K562 (cell line): ENCODE data around the gene GALR3. TPM values are rescaled to one million over a fixed set of nuclear protein-coding genes. Genes with fewer than 3 reads are reported as not detected.
A peak's percentile ranks its signal among the peaks of the same experiment; 100 is the strongest.

ENCODE experiments used
- ATAC-seq: fragments of 200-7000 bp; cut with Tn5 transposase; 3 replicates; pipeline ENCODE4 v1.9.1; 2020; ENCODE audit warnings: moderate library complexity
- BruUV-seq: library from RNA; stranded (reverse); fragments of 400-500 nt; replicated peaks from 2 replicates; lab custom pipeline; 2021; lab: Mats Ljungman, UMichigan
- CTCF ChIA-PET: fragments of 300-600 bp; formaldehyde crosslinking; extraction: SDS; loops from one replicate; lab custom pipeline; 2021; ENCODE audit warnings: low intra/inter-chr PET ratio; lab: Yijun Ruan, JAX
- POLR2A ChIA-PET: fragments of 300-600, 350-650 bp; sonication (Branson Sonifier 250); formaldehyde crosslinking; extraction: SDS; loops from one replicate; lab custom pipeline; 2021; ENCODE audit warnings: antibody characterized with exemption, inconsistent platforms; lab: Yijun Ruan, JAX
- DNase-seq, 4 experiments: peaks; one replicate each; pipeline versions ENCODE4 v3.0.0 to v3.0.0-alpha.2; 2011 to 2018; ENCODE audit warnings: low spot score in 3 of 4, mixed read lengths in 3 of 4; ENCODE audit errors: extremely low read depth in 1 of 4
- FAIRE-seq: peaks from 2 replicates; lab custom pipeline; 2011; peaks lifted over from hg19 to GRCh38; lab: Jason Lieb, UNC
- H2AFZ ChIP-seq: 2 replicates; pipeline ENCODE4 v1.6.0; 2011; ENCODE audit warnings: low read depth, low read length, control low read depth, inconsistent platforms
- H3K27ac ChIP-seq: fragments of 200-600 bp; 3 replicates; pipeline ENCODE4 v1.8.0; 2011; ENCODE audit warnings: low read depth, mild to moderate bottlenecking, control low read depth, inconsistent platforms, low read length, moderate library complexity, mixed read lengths; ENCODE audit errors: extremely low read depth
- H3K27me3 ChIP-seq, 2 experiments: fragments of 300-600 bp in 1 of 2; 2 replicates in 1 of 2; 3 replicates in 1 of 2; pipeline versions ENCODE4 v1.6.0 to v1.8.0; 2011; ENCODE audit warnings: inconsistent platforms in 2 of 2, low read length in 2 of 2, mild to moderate bottlenecking in 1 of 2, mixed read lengths in 1 of 2, moderate library complexity in 1 of 2; ENCODE audit not compliant: control insufficient read depth in 2 of 2, insufficient read depth in 2 of 2
- H3K36me3 ChIP-seq: fragments of 300-600 bp; 3 replicates; pipeline ENCODE4 v1.8.0; 2011; ENCODE audit warnings: mild to moderate bottlenecking, low read length, inconsistent platforms; ENCODE audit not compliant: control insufficient read depth, insufficient read depth
- H3K4me1 ChIP-seq, 2 experiments: fragments of 200-600 bp in 1 of 2; replicated peaks in 1 of 2; 2 replicates in 1 of 2; 3 replicates in 1 of 2; pipeline versions ENCODE4 v1.5.1 to v1.8.0; 2011; ENCODE audit warnings: inconsistent platforms in 2 of 2, low read length in 2 of 2, mild to moderate bottlenecking in 1 of 2, mixed read lengths in 1 of 2, moderate library complexity in 1 of 2; ENCODE audit not compliant: control insufficient read depth in 2 of 2, insufficient read depth in 2 of 2
- H3K4me2 ChIP-seq: 2 replicates; pipeline ENCODE4 v1.6.1; 2011; ENCODE audit warnings: low read length, control low read depth, inconsistent platforms, mixed read lengths; ENCODE audit not compliant: insufficient read depth
- H3K4me3 ChIP-seq: fragments of 200-600 bp; sonication (generic), shearing (Covaris generic); 2 replicates; pipeline ENCODE4 v1.5.1; 2016; ENCODE audit warnings: control low read depth, inconsistent platforms
- H3K79me2 ChIP-seq: fragments of 200-600 bp; 3 replicates; pipeline ENCODE4 v1.8.0; 2011; ENCODE audit warnings: low read length, inconsistent platforms; ENCODE audit not compliant: control insufficient read depth, insufficient read depth
- H3K9ac ChIP-seq, 2 experiments: 2 replicates each; pipeline versions ENCODE4 v1.6.0 to v1.6.1; 2011; ENCODE audit warnings: low read depth in 2 of 2, low read length in 2 of 2, control low read depth in 1 of 2, inconsistent platforms in 1 of 2, mild to moderate bottlenecking in 1 of 2, mixed read lengths in 1 of 2; ENCODE audit not compliant: insufficient read depth in 1 of 2
- H3K9me1 ChIP-seq: one replicate; pipeline ENCODE4 v1.6.0; 2011; ENCODE audit warnings: inconsistent platforms, mild to moderate bottlenecking, low read length, moderate library complexity; ENCODE audit not compliant: control insufficient read depth, insufficient read depth
- H3K9me3 ChIP-seq: replicated peaks from 2 replicates; pipeline ENCODE4 v1.5.1; 2011; ENCODE audit warnings: low read depth, low read length, inconsistent platforms; ENCODE audit not compliant: control insufficient read depth, insufficient read depth
- H4K20me1 ChIP-seq: replicated peaks from 2 replicates; pipeline ENCODE4 v1.6.1; 2011; ENCODE audit warnings: low read length, inconsistent platforms, mixed read lengths; ENCODE audit not compliant: control insufficient read depth, insufficient read depth
- FIP1L1 ChIP-seq: fragments of 200-400 bp; formaldehyde crosslinking; IDR thresholded peaks from 2 replicates; pipeline ENCODE4 v1.6.1; 2018; ENCODE audit warnings: mild to moderate bottlenecking, low read depth, low read length; ENCODE audit not compliant: poor library complexity, severe bottlenecking
- HNRNPL ChIP-seq: fragments of 200-400 bp; formaldehyde crosslinking; IDR thresholded peaks from 2 replicates; pipeline ENCODE4 v1.6.1; 2017; ENCODE audit warnings: low read depth, mild to moderate bottlenecking, low read length
- MCM2 ChIP-seq: fragments of 450-650 bp; IDR thresholded peaks from 2 replicates; pipeline ENCODE4 v1.6.1; 2017; ENCODE audit warnings: low read depth, mild to moderate bottlenecking
- MEF2D ChIP-seq: conservative IDR thresholded peaks from 2 replicates; pipeline ENCODE4 v1.6.1; 2016; ENCODE audit warnings: low read depth, missing genetic modification characterization, missing compliant biosample characterization
- MEIS2 ChIP-seq: fragments of 450-650 bp; IDR thresholded peaks from 2 replicates; pipeline ENCODE4 v1.6.1; 2014; ENCODE audit warnings: mild to moderate bottlenecking; ENCODE audit not compliant: partially characterized antibody
- POLR2G ChIP-seq: fragments of 200-400 bp; formaldehyde crosslinking; IDR thresholded peaks from 2 replicates; pipeline ENCODE4 v1.6.1; 2017; ENCODE audit warnings: low read depth, mild to moderate bottlenecking, antibody characterized with exemption, low read length, moderate library complexity
- RBFOX2 ChIP-seq: fragments of 200-400 bp; formaldehyde crosslinking; IDR thresholded peaks from 2 replicates; pipeline ENCODE4 v1.6.1; 2017; ENCODE audit warnings: low read depth, mild to moderate bottlenecking, low read length, moderate library complexity
- RBM14 ChIP-seq: fragments of 200-400 bp; formaldehyde crosslinking; IDR thresholded peaks from 2 replicates; pipeline ENCODE4 v1.6.1; 2018; ENCODE audit warnings: low read depth, mild to moderate bottlenecking, low read length, moderate library complexity, borderline replicate concordance; ENCODE audit not compliant: insufficient read depth
- SNRNP70 ChIP-seq: fragments of 200-400 bp; formaldehyde crosslinking; optimal IDR thresholded peaks from 2 replicates; pipeline ENCODE3; 2017; ENCODE audit warnings: low read depth, low read length
- TOE1 ChIP-seq, 2 experiments: fragments of 450-650 bp in 1 of 2; sonication (generic) in 1 of 2; formaldehyde crosslinking in 1 of 2; IDR thresholded peaks; 2 replicates each; pipeline versions ENCODE4 v1.7.1 to v1.8.0; 2016 to 2022; ENCODE audit warnings: borderline replicate concordance in 2 of 2, mild to moderate bottlenecking in 2 of 2, antibody characterized with exemption in 1 of 2, inconsistent platforms in 1 of 2, low read depth in 1 of 2, missing genetic modification reagents in 1 of 2, moderate library complexity in 1 of 2
- ZBTB33 ChIP-seq: sonication (generic); formaldehyde crosslinking; IDR thresholded peaks from 2 replicates; pipeline ENCODE4 v1.8.1; 2023; ENCODE audit warnings: mild to moderate bottlenecking, missing genetic modification reagents
- ZNF395 ChIP-seq: fragments of 200-800 bp; sonication (Bioruptor generic); IDR thresholded peaks from 2 replicates; pipeline ENCODE4 v1.6.1; 2017; ENCODE audit warnings: missing genetic modification characterization, missing compliant biosample characterization
- ZNF717 ChIP-seq: fragments of 250-450 bp; sonication (Bioruptor Pico); IDR thresholded peaks from 2 replicates; pipeline ENCODE4 v1.5.0; 2021
- ZNF785 ChIP-seq: fragments of 250-450 bp; sonication (Bioruptor Pico); IDR thresholded peaks from 2 replicates; pipeline ENCODE4 v1.4.0; 2020; ENCODE audit warnings: mild to moderate bottlenecking
- WGBS: fragments of 100-300 bp; shearing (Covaris generic); methylation state at CpG from one replicate; pipeline ENCODE4 v1.1.6; 2016; ENCODE audit warnings: low coverage, mixed read lengths; ENCODE audit not compliant: insufficient coverage; ENCODE audit errors: missing lambda C conversion rate; 5-methylcytosine and 5-hydroxymethylcytosine counted together
- in situ Hi-C: fragments of 300-500 bp; cut with MboI; formaldehyde crosslinking; loops from 4 replicates; pipeline ENCODE4 v1.15.0; 2018; ENCODE audit warnings: inconsistent platforms, mixed read lengths
- intact Hi-C: fragments of 100-400 bp; cut with micrococcal nuclease; formaldehyde crosslinking; loops from 2 replicates; pipeline ENCODE4 v1.14.2; 2022
- polyA plus RNA-seq, 8 experiments: library from polyadenylated mRNA; depleted of rRNA in 4 of 8; stranded (reverse) in 5 of 8; unstranded in 3 of 8; fragments of >200 nt; fragmentation: Nextera tagmentation in 2 of 8; fragmentation: Illumina TruSeq in 1 of 8; extraction: Ambion mirVana in 2 of 8; extraction: Trizol in 1 of 8; gene quantifications; 2 replicates each; pipeline versions ENCODE4 v1.2.1 to v1.2.3, GENCODE V29; 2011 to 2014; ENCODE audit warnings: inconsistent platforms in 1 of 8, missing spikeins in 1 of 8
- total RNA-seq, 7 experiments: library from RNA; depleted of rRNA in 6 of 7; stranded (reverse); fragments of >200 nt in 6 of 7; fragmentation: Illumina TruSeq in 2 of 7; extraction: Trizol in 2 of 7; gene quantifications; 2 replicates each; pipeline versions ENCODE4 v1.2.1 to v1.2.3, GENCODE V29; 2011 to 2021; ENCODE audit warnings: low replicate concordance in 1 of 7
- TF ChIP-seq, protein P1 (sequence below): sonication (generic); formaldehyde crosslinking; IDR thresholded peaks from 2 replicates; pipeline ENCODE4 v1.8.1; 2023; ENCODE audit warnings: mild to moderate bottlenecking, missing genetic modification reagents, moderate library complexity

GALR3 gene
- total and polyA plus RNA-seq, 9 of the 15 experiments (the other 6 are each of a cell fraction or from before 2014, with no cell fraction given), result 0.13 TPM; not detected in 8

- H3K27ac ChIP-seq, result no peak overlapping the region
- H3K4me2 ChIP-seq, result no peak overlapping the region
- no peaks in the 10 kb centered on the region for H3K79me2 ChIP-seq
- no peak overlapping the region for H2AFZ ChIP-seq
- no peak for FAIRE-seq
- no peak overlapping the region for H3K9ac ChIP-seq
- TF ChIP-seq FIP1L1 (peak; percentile 63), RBFOX2 (peak; percentile 57), MCM2 (no peak), SNRNP70 (no peak), HNRNPL (peak; percentile 30; the same call in 1 of the 2 replicates), RBM14 (no peak), POLR2G (peak; percentile 82), ZNF395 (CRISPR knock-in tag) (no peak), TOE1 (IDR thresholded peaks at IDR 0.05; ENCODE audit: borderline replicate concordance) (no peak), TOE1 (CRISPR knock-in tag; IDR thresholded peaks at IDR 0.05; ENCODE audit: borderline replicate concordance, low read depth) (no peak), ZNF785 (no peak), ZNF717 (CRISPR knock-in tag) (no peak), MEIS2 (no peak), MEF2D (tag) (no peak), ZBTB33 (CRISPR knock-in tag) (peak; percentile 97)
- TF ChIP-seq, protein P1, sequence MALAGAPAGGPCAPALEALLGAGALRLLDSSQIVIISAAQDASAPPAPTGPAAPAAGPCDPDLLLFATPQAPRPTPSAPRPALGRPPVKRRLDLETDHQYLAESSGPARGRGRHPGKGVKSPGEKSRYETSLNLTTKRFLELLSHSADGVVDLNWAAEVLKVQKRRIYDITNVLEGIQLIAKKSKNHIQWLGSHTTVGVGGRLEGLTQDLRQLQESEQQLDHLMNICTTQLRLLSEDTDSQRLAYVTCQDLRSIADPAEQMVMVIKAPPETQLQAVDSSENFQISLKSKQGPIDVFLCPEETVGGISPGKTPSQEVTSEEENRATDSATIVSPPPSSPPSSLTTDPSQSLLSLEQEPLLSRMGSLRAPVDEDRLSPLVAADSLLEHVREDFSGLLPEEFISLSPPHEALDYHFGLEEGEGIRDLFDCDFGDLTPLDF (CRISPR knock-in tag), result no peak
- ChIA-PET CTCF (interaction anchor here (2.1 to 2.4 kb wide), 2 partner anchors 45 to 146 kb away, joined by 9 to 12 read pairs; no protein-coding TSS in a partner anchor), POLR2A (interaction anchor here (0.6 to 5.0 kb wide), 8 partner anchors 9 to 136 kb away, joined by 3 to 34 read pairs (median 5); partner anchors contain the start of gene GCAT)
- H4K20me1 ChIP-seq, result no peaks in the 10 kb centered on the region
- 98% methylated on average over 26 of the region's 68 CpGs for WGBS
- BruUV-seq, result no TSS peak
- ATAC-seq, result no peak
- peaks cover 7 to 20% of the 10 kb centered on the region in 2 experiments; a peak in 4 of 5 replicates for H3K4me1 ChIP-seq
- H3K4me3 ChIP-seq, result no peak overlapping the region
- no peak for DNase-seq
- H3K9me1 ChIP-seq, result no peaks in the 10 kb centered on the region
- peaks cover 35% of the 10 kb centered on the region; the same call in 2 of the 3 replicates for H3K36me3 ChIP-seq
- H3K27me3 ChIP-seq, result no peaks in the 10 kb centered on the region
- intact Hi-C loops, result no loop called here
- in situ Hi-C loops, result loop anchor here (5.0 kb wide), 1 partner anchor 144 kb away; no protein-coding TSS in a partner anchor
- no peaks in the 10 kb centered on the region for H3K9me3 ChIP-seq
Measured at GRCh38 chr22:37818409-37819104, 4.6 kb upstream of the GALR3 start.
